ENCODE measurements around the gene RAE1. TPM values are rescaled to one million over a fixed set of nuclear protein-coding genes. Genes with fewer than 3 reads are reported as not detected.

Gene RAE1
- total RNA-seq, 1 donor, result 24.6 TPM

DNA sequence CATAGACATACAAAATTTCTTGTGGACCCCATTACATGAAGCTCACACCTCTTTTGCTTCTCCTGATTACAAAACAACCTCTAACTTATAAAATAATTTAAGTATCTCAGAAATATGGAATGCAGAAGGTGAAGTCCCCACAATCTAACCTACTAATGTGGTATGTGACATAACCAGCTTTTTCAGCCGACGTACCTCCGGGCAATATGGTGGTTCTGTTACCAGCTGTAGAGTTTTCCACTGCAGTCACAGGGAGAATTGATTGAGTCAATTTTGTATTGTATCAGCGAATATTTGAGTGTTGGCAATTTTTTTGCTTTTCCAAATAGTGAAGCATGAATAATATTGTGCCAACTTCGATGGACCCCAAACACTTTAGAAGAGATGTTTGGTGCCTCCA, 37.1 kb upstream of the RAE1 start:
- Histone ChIP-seq H3K4me2 (ENCODE audit: insufficient read depth, low read length) (no peak overlapping the region), H3K4me1 (ENCODE audit: insufficient read depth, low read length) (no peaks in the 10 kb centered on the region), H3K79me2 (ENCODE audit: insufficient read depth, low read length) (no peaks in the 10 kb centered on the region), H2AFZ (ENCODE audit: low read length) (no peak overlapping the region), H3K27ac (ENCODE audit: low read depth, low read length) (no peak overlapping the region), H3K4me3 (ENCODE audit: insufficient read depth, low read length) (no peak overlapping the region), H3K27me3 (ENCODE audit: insufficient read depth, low read length) (no peaks in the 10 kb centered on the region), H3K36me3 (ENCODE audit: insufficient read depth, low read length) (no peaks in the 10 kb centered on the region), H4K20me1 (ENCODE audit: insufficient read depth, low read length) (no peaks in the 10 kb centered on the region), H3K9me3 (ENCODE audit: low read depth, low read length) (no peaks in the 10 kb centered on the region)
- DNase-seq (ENCODE audit: insufficient read length, low spot score, missing footprints), result no peak
- TF ChIP-seq, protein P1, sequence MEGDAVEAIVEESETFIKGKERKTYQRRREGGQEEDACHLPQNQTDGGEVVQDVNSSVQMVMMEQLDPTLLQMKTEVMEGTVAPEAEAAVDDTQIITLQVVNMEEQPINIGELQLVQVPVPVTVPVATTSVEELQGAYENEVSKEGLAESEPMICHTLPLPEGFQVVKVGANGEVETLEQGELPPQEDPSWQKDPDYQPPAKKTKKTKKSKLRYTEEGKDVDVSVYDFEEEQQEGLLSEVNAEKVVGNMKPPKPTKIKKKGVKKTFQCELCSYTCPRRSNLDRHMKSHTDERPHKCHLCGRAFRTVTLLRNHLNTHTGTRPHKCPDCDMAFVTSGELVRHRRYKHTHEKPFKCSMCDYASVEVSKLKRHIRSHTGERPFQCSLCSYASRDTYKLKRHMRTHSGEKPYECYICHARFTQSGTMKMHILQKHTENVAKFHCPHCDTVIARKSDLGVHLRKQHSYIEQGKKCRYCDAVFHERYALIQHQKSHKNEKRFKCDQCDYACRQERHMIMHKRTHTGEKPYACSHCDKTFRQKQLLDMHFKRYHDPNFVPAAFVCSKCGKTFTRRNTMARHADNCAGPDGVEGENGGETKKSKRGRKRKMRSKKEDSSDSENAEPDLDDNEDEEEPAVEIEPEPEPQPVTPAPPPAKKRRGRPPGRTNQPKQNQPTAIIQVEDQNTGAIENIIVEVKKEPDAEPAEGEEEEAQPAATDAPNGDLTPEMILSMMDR (IDR thresholded peaks at IDR 0.05; ENCODE audit: extremely low read depth, low read depth, low read length), result no peak

DNA sequence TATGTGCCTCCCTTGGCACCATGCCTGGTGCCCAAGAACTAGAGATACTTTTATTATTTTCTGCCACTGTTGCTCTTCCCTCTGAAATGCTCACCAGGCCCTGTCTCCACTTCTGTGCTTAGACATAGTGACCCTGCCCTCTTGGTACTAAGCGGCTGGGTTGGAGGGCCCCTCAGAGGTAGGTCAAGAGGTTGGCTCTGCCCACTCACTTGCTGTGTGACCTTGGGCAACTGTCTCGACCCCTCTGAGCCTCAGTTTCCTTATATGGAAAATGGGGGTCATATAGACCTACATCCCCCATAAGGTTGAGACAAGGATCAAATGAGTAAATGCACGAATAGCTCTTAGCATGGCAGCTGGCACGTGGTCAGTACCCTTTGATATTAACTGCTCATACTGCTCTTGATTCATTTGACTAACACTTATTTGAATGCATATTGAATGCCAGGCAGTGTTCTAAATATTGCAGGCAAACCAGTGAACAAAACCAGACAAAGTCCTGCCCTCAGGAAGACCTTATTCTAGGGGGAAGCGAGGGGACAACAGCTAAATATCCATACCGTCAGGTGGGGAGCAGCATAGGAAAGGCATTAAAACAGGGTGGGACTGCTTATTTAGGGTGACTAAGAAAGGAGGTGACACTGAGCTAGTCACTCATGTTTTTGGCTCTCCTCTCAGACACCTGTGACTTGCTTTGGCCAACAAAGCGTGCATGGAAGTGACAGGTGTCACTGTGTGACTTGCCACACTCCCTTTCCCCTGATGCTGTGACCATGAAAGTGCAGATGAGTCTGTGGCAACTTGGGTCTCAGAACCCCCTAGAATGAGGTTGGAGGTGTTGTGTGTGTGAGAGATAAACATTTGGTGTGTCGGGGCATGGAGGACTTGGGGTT, 35.7 kb upstream of the RAE1 start:
- DNase-seq (ENCODE audit: insufficient read length, low spot score, missing footprints), result no peak
- H3K27ac ChIP-seq (ENCODE audit: low read depth, low read length), result no peak overlapping the region
- TF ChIP-seq, protein P1 (IDR thresholded peaks at IDR 0.05; ENCODE audit: extremely low read depth, low read depth, low read length), result no peak
- H3K9me3 ChIP-seq (ENCODE audit: low read depth, low read length), result no peaks in the 10 kb centered on the region
- no peak overlapping the region for H3K4me3 ChIP-seq (ENCODE audit: insufficient read depth, low read length)
- H3K36me3 ChIP-seq (ENCODE audit: insufficient read depth, low read length), result no peaks in the 10 kb centered on the region
- no peaks in the 10 kb centered on the region for H3K27me3 ChIP-seq (ENCODE audit: insufficient read depth, low read length)
- no peak overlapping the region for H2AFZ ChIP-seq (ENCODE audit: low read length)
- no peak overlapping the region for H3K4me2 ChIP-seq (ENCODE audit: insufficient read depth, low read length)
- H4K20me1 ChIP-seq (ENCODE audit: insufficient read depth, low read length), result no peaks in the 10 kb centered on the region
- no peaks in the 10 kb centered on the region for H3K79me2 ChIP-seq (ENCODE audit: insufficient read depth, low read length)
- H3K4me1 ChIP-seq (ENCODE audit: insufficient read depth, low read length), result no peaks in the 10 kb centered on the region

DNA sequence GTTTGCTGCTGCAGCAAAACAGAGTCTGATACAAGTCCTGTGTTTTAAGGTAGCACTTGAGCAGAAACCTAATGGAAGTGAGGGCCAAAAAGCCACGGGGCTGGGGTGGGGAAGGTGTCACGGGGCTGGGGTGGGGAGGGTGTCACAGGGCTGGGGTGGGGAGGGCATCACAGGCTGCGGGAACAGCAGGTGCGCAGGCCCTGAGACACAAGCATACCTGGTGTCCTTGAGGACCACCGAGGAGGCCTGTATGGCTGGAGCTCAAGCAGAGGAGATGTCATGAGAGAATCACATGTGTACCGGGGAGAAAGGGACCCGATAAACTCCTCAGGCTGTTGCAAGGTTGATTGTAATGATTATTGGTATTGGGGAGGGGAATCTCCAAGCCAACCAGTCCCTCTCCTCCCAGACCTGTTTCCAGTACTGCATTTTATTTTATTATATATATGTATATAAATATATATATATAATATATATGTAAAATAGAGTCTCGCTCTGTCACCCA, 35.0 kb upstream of the RAE1 start:
- no peaks in the 10 kb centered on the region for H3K36me3 ChIP-seq (ENCODE audit: insufficient read depth, low read length)
- H2AFZ ChIP-seq (ENCODE audit: low read length), result no peak overlapping the region
- no peaks in the 10 kb centered on the region for H3K4me1 ChIP-seq (ENCODE audit: insufficient read depth, low read length)
- no peaks in the 10 kb centered on the region for H3K9me3 ChIP-seq (ENCODE audit: low read depth, low read length)
- TF ChIP-seq, protein P1 (IDR thresholded peaks at IDR 0.05; ENCODE audit: extremely low read depth, low read depth, low read length), result no peak
- H3K4me3 ChIP-seq (ENCODE audit: insufficient read depth, low read length), result no peak overlapping the region
- H3K27me3 ChIP-seq (ENCODE audit: insufficient read depth, low read length), result no peaks in the 10 kb centered on the region
- no peaks in the 10 kb centered on the region for H4K20me1 ChIP-seq (ENCODE audit: insufficient read depth, low read length)
- no peak for DNase-seq (ENCODE audit: insufficient read length, low spot score, missing footprints)
- H3K79me2 ChIP-seq (ENCODE audit: insufficient read depth, low read length), result no peaks in the 10 kb centered on the region
- no peak overlapping the region for H3K4me2 ChIP-seq (ENCODE audit: insufficient read depth, low read length)
- no peak overlapping the region for H3K27ac ChIP-seq (ENCODE audit: low read depth, low read length)

DNA sequence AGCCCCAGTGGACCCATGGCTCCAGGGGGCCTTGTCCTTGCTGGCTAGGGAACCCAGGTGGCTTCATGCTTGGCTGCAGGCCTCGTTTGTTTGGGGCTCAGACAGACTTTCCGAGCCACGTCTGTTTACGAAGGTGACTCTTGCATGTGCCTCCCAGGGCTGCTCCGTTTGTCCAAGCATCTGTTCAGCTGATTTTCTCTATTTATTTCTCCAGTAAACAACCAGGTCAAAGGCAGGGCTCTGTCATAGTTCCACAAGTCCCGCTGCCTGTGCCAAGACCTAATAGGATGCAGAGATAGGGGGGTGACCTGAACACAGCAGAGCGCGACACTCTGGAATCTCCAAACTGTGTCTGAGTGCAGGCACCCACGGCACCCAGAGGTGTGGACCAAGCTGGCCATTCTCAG, 34.3 kb upstream of the RAE1 start:
- no peaks in the 10 kb centered on the region for H3K79me2 ChIP-seq (ENCODE audit: insufficient read depth, low read length)
- TF ChIP-seq, protein P1 (IDR thresholded peaks at IDR 0.05; ENCODE audit: extremely low read depth, low read depth, low read length), result no peak
- H2AFZ ChIP-seq (ENCODE audit: low read length), result no peak overlapping the region
- no peaks in the 10 kb centered on the region for H3K27me3 ChIP-seq (ENCODE audit: insufficient read depth, low read length)
- no peak overlapping the region for H3K4me3 ChIP-seq (ENCODE audit: insufficient read depth, low read length)
- no peaks in the 10 kb centered on the region for H3K9me3 ChIP-seq (ENCODE audit: low read depth, low read length)
- no peak overlapping the region for H3K27ac ChIP-seq (ENCODE audit: low read depth, low read length)
- no peak overlapping the region for H3K4me2 ChIP-seq (ENCODE audit: insufficient read depth, low read length)
- no peak for DNase-seq (ENCODE audit: insufficient read length, low spot score, missing footprints)
- H4K20me1 ChIP-seq (ENCODE audit: insufficient read depth, low read length), result no peaks in the 10 kb centered on the region
- no peaks in the 10 kb centered on the region for H3K4me1 ChIP-seq (ENCODE audit: insufficient read depth, low read length)
- H3K36me3 ChIP-seq (ENCODE audit: insufficient read depth, low read length), result no peaks in the 10 kb centered on the region

All from osteoblast (primary cell).